DMS 273 (cell line): ENCODE results near the gene STK11IP.

ENCODE experiments used
- DNase-seq: peaks from one replicate; lab custom pipeline; 2025; ENCODE audit not compliant: unreplicated experiment; lab: John Stamatoyannopoulos, UW

The STK11IP gene

DNA sequence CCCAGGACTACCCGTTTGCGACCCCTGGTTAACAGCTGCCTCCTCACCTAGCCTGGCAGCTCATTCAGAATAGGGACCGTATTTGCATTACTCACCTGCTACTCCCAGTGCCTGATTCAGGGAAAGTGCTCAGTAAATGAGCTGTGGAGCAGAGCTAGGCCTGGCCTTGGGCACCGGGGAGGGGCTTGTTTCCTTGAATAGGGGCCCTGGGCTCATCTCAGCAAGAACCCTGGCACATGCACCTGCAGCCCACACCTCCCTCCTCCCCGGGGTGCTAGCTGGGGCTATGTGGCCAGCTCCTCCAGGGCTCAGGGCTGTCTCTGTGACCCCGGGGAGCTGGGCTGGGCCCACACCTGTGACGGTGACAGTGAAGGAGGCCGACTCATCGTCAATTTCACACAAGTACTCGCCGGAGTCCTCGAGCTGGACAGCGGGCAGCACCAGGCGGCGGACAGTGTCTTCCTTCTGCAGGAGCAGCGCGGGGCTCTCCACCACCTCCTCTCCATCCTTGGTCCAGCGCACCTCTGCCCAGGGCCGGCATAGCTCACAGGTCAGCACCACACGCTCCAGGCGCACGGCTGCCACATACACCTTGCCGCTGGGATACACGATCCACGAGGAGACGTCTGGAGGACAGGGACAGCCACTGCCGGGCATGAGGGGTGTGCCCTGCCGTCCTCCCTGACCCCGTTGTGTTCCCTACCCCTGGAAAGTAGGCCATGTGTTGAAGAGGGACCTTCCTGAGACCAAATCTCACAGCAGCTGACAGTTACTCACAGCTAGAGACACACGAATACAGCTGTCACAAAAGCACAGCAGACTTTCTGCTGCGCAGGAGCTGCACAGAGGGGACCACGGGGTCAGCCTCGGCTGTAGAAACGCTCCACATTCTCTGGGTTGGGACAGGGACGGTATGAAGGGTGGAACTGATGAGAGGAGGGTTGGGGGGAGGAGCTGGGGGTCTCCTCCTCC is 35.3 kb upstream of the STK11IP start:
- DNase-seq, result no peak

DNA sequence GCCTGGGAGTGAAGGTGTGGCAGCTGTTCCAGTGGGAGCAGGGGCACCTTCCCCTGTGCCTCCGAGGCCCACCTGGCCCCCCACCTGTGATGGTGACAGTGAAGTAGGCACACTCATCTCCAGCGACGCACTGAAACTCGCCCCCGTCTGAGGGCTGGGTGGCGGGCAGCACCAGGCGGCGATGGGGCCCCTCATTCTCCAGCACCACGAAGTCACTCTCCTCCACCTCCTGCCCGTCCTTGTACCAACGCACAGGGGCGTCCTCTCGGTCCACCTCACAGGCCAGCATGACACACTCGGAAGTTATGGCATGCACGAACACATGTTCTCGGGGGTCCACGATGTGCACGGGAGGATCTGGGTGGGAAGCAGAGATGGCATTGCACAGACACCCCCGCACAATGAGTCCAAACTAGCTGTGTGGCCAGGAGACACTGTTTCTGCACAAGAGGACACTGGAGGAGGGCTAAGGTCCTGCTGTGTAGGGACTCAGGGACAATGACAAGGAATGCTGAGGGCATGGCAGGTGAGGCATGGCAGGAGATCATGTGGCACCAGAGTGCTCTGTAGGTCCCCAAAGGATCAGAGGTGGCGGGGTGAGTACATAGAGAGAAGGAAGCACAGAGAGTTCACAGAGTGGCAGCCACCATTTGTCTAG is 34.3 kb upstream of the STK11IP start:
- no peak for DNase-seq

DNA sequence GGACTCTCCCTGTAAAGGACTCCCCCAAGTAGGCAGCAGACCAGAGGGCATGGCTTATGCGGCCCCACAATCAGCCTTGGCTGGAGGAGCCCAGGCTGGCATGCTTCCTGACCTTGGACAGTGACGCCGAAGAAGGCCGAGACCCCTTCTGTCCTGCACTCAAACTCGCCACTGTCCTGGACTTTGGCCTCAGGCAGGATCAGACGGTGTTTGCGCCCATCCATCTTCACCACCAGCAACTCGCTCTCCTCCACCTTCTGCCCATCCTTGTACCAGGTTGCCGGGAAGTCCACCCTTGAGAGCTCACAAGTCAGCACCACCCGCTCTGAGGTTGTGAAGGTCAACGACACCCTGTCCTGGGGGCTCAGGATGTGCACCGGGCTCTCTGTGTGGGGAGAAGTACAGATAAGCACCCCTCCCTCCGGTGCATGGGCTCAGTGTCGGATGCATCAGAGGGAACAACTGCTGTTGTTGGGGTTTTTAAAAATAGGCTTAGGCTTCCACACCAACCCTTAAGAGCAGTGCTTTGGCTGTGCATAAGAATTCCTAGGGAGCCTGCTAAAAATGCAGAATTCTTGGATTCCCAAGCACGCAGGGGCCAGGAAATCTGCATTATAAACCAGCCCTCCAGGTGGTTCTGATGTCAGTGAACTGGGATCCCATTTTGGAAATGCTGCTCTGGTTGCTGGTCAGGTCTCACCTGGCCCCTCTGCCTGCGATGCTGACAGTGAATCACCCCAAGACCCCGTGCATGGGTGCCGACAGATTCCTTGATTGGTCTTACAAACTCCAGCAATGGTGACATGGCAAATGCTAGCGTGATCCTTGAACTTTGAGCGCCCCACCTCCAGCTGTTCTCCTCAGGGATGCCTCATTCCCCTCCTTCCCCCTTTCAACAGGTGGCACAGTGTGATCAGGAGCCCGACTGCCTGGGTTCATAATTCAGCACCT is 32.3 kb upstream of the STK11IP start:
- no peak for DNase-seq

DNA sequence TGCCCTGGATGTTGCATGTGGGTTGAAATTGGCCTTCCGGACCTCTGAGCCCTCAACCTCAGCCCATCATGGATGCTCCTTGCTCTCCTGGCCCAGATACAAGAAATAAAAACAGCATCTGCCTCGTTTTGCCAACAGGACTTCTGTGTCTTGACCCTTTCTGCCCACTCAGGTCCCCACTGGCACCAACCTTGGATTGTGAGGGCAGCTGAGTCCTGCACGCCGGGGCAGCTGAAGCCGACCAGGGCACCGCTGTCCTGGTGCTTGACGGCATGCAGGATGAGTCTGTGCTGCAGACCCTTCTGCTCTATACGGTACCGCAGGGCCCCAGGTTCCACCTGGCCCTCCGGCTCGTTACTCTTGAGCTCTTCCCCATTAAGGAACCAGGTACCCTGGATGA is 31.0 kb upstream of the STK11IP start:
- no peak for DNase-seq

DNA sequence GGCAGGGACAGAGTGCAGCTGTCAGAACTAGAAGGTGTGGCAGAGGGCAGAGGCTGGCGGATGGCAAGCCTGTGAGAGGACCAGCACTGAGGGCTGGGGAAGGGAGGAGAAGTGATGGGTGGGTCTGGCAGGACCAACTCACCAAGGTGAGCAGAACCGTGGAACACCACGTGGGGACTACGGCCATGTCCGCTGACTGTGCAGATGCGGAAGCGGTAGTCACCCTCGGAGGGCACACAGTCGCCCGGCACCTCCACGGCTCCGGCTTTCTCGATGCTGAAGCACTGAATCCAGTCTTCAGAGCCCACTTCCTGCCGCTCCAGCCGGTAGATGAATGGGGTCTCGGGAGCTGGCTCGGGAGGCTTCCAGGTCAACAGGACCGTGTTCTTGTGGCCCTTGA is 30.5 kb upstream of the STK11IP start:
- no peak for DNase-seq

DNA sequence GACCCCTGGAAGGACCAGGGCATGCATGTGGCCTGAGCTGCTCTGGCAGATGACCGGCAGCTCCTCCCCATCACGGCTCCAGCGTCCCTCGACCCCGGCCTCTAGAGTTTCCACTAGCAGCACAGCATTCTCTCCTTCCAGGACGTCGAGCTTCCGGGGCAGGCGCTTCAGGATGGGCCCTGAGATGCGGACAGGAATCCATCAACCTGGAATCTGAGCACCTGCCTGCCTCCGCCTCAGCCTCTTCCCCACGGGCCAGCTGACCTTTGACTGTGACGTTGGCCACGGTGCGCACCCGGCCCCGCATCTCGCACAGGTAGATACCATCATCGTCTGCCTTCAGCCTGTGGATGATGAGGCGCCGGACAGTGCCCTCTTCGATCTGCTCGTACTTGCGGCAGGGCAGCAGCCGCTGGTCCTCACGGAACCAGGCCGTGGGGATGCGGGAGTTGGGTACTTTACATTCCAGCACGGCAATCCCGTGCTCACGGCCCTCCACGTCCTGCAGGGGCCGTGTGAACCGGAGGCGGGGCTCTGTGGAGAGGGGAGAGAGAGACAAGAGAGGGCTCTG is 29.8 kb upstream of the STK11IP start:
- no peak for DNase-seq

DNA sequence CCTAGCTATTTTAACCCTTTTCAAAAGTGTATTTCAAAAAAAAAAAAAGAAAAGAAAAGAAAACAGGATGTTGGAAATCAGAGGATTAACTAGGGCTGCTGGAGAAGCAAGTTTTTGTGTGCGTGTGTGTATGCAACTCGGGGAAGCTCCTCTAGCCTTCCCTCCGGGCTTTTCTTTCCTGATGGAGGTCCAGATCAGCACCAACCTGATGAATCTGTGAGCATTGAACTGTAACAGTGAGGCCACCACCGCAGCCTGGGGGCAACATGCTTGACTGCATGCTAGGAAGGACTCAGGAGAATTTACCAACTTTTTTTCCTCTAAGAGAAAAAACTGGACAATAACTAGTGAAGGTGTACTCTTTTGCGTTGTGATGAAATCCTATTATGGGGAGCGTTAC is 28.6 kb upstream of the STK11IP start:
- DNase-seq, result no peak

DNA sequence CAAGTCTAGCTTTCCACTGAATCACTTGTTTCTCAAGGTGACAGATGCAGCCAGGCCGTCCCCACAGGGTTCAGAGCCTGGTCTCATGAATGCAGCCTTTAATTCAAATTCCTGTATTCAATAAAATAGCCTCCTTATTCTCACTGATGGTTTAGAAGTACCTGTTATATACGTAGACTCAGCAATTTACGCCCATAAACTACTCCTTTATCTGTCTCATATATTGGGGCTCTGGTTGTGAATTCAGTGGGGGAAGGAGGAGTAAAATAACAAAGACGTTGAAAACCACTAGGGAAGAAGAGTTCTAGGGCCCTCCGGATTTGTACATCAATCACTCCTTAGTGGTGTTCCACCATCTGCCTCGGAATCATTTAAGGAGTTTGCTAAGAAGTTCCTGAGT is 28.0 kb upstream of the STK11IP start:
- no peak for DNase-seq

DNA sequence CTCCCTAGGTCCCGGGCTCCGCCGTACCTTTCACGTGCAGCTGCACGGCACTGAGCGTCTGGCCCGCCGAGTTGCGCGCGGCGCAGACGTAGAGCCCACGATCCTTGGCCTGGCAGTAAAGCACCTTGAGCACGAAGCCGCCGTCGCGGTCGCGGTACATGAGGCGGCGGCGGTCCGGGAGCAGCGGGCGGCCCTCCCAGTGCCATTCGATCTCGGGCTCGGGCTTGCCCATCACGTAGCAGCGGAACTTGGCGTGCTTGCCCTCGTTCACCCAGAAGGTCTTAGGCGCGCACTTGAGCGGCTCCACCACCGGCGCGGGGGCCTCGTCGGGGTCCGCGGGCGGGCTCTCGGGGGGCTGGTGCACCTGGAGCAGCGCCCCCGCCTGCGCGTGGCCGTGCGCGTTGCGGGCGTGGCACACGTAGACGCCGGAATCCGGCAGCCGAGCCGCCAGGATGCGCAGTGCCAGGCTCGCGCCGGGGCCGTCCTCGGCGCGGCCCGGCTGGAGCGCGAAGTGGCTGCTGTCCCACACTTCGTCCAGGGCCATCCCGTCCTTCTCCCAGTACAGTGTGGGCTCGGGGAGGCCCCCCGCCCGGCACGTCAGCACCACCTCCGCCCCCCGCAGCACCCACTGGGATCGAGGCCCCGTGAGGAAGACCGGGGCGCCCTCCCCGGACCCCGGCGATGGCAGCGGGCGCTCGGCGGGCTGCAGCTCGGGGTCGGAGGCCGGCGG is 27.3 kb upstream of the STK11IP start:
- DNase-seq, result peak; percentile 58

DNA sequence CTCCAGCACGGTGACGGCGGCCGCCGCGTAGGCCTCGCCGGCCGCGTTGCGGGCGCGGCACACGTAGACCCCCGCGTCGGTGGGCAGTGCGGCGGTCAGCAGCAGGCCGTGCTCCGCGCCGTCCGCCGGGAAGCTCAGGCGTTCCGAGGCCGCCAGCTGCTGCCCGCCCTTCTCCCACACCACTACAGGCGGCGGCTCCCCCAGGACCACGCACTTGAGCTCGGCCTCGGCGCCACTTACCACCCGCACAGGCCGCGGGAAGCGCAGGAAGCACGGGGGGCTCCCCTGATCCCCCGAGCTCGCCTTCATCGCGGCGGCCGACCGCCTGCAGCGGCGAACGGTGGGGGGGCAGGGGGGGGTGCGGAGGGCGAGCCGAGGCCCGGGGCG is 26.7 kb upstream of the STK11IP start:
- peak; percentile 57 for DNase-seq

DNA sequence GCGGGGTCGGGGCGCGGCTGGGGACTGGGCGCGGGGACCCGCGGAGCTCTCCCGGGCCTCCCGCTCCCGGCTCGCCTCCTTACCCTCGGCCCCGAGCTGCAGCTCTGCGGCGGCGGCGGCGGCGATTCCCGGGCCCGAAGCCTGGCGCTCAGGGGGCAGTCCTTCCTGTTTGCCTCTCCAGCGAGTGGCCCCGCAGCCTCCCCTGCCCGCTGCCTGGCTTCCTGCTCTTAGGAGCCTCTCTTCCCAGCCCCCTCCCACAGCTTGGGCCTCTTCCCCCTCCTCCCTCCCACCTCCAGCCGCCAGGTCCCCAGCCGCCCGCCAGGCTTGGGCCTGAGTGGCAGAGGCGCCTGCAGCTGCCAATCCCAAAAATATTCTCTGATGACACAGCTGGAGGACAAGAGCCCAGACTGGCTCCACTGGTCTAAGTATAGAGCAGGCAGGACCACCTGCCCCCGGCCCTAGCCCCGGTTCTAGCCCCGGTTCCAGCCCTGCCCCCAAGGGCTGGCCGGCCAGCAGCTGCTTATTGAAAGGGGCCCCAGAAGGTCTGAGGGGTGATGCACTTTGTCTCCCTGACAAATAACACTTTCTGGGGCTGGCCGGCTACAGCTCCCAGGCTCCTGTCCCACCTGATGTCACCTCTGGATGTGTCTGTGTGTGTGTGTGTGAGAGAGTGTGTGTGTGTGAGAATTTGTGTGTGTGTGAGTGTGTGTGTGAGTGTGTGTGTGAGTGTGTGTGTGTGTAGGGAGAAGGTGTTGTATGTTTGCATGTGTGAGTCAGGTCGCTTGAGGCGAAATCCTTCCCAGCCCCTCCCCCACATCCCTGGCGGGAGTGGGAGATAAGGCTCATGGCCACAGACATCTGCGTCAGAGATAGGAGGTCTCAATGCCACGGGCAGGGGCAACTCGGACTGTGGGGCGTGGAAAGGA is 26.1 kb upstream of the STK11IP start, which contains the start of gene OBSL1:
Gene OBSL1, minus strand, starts transcription at position 229 of the 926 bp plus-strand sequence. CDS start 307 bp downstream, outside the sequence.
- peak; percentile 90 for DNase-seq

DNA sequence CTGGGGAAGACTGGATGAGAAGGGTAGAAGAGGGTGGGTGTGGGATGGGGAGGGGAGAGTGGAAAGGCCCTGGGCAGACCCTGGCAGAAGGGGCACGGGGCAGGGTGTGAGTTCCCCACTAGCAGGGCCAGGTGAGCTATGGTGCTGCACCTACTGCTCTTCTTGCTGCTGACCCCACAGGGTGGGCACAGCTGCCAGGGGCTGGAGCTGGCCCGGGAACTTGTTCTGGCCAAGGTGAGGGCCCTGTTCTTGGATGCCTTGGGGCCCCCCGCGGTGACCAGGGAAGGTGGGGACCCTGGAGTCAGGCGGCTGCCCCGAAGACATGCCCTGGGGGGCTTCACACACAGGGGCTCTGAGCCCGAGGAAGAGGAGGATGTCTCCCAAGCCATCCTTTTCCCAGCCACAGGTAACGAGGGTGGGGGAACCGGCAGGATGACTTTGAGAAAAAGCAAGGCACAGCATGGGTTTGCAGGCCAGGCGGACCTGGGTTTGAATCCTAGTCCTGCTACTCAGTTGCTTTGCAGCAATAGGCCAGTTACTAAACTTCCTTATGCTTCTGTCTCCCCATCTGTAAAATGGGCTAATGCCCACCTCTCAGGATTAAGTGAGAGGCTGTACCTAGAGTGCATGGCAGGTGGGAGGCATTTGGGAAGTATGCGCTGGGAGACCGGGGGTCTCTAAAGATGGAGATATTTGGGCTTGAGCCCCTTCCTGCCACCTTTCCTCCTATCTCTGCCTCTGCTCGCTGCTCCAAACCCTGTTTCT is 25.2 kb upstream of the STK11IP start, which contains the start of gene INHA:
Gene INHA, plus strand, starts transcription at position 74 of the 765 bp plus-strand sequence. Its CDS starts 65 bp downstream, at position 139.
- no peak for DNase-seq

DNA sequence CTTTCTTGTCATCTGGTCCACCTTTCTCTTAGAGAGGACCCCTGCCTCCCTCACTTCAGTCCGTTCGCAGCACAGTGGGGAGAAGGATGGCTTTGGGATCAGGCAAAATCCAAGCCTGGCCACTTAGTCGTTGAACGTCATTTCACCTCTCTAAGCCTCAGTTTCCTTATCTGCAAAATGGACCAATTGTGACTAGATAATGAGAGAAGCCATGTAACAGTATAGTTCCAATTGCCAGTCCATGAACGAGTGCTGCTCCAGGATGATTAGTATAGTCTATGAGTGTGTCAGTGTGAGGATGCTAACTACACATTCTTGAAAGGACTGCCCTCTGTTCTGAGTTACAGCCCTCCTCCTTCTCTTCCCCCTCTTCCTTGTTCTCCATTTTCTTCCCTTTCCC is 24.5 kb upstream of the STK11IP start:
- no peak for DNase-seq

DNA sequence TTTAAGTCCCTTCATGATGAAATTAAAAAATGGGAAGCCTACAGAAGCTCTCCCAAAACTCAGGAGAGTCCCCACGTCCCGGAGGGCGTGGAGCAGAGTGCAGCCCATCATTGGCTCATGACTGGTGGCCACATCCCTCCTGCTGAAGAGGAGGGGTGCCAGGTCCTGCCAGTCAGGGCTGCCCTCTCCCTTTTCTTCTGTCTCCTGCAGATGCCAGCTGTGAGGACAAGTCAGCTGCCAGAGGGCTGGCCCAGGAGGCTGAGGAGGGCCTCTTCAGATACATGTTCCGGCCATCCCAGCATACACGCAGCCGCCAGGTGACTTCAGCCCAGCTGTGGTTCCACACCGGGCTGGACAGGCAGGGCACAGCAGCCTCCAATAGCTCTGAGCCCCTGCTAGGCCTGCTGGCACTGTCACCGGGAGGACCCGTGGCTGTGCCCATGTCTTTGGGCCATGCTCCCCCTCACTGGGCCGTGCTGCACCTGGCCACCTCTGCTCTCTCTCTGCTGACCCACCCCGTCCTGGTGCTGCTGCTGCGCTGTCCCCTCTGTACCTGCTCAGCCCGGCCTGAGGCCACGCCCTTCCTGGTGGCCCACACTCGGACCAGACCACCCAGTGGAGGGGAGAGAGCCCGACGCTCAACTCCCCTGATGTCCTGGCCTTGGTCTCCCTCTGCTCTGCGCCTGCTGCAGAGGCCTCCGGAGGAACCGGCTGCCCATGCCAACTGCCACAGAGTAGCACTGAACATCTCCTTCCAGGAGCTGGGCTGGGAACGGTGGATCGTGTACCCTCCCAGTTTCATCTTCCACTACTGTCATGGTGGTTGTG is 23.0 kb upstream of the STK11IP start:
- peak; percentile 30 for DNase-seq

DNA sequence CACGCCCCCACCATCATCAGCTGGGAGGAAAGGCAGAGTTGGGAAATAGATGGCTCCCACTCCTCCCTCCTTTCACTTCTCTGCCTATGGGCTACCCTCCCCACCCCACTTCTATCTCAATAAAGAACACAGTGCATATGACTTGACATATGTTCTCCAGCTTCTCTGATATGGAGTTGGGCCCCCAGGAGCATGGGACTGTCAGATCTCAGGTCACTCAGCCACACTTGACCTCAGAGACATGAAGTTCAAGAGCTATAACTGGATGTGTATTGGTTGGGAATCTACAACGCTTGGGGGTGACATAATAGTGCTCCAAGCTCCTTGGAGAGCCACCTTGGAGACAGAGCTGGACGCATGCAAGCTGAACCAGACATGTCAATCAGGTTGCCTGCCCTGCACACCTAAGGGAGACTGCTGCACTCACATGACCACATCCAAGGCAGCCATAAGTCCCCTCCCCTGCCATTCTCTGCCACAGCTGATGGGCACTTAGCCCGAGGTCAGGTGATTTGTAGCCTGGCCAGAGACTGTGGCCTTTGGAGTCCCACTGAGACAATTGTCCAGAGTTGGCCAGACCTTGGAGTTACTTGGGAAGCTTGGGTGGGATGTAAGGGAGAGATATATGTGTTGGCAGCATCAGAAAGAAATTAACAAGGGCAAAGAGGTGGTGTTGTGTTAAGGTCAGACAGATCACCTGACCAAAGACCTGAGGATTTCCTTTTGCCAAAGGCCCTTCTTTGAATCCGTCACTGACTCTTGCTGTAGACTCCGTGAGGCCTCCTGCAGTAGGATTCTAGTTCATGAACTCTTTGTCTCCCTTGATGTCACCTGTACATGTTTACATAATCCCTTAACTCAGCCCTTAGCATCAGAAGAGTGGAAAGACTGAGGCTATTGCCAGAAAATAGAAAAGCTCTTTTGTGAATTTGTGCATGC is 21.8 kb upstream of the STK11IP start:
- DNase-seq, result no peak
